NK-92 (cell line): Measurements from ENCODE around the gene MASP1.
"Not testable (repeated sequence)": the region's sequence is repeated elsewhere in the genome, so short reads cannot be mapped to it uniquely, and the experiment has no call there.

ENCODE experiments used
- DNase-seq: peaks from one replicate; lab custom pipeline; 2025; ENCODE audit not compliant: unreplicated experiment; lab: John Stamatoyannopoulos, UW

The MASP1 gene

GRCh38 chr3:187236962-187237361 is 54.6 kb downstream of the MASP1 start:
- no peak for DNase-seq

- no peak for DNase-seq
These were observed 61.5 kb downstream of the MASP1 start for GRCh38 chr3:187230011-187230410.

- DNase-seq, result no peak
These were observed 62.8 kb downstream of the MASP1 start for GRCh38 chr3:187228740-187229139.

- DNase-seq, result no peak
These were observed 63.8 kb downstream of the MASP1 start for GRCh38 chr3:187227658-187228258.

GRCh38 chr3:187223799-187224198 is 67.7 kb downstream of the MASP1 start:
- DNase-seq, result no peak

- DNase-seq, result no peak
These were observed 68.7 kb downstream of the MASP1 start for GRCh38 chr3:187222801-187223200.

- DNase-seq, result no peak
These were observed 76.1 kb downstream of the MASP1 start for GRCh38 chr3:187215460-187215859.

- no peak for DNase-seq
These were observed 77.9 kb downstream of the MASP1 start for GRCh38 chr3:187213616-187214015.

- DNase-seq, result no peak
These were observed 78.8 kb downstream of the MASP1 start for GRCh38 chr3:187212705-187213104.

GRCh38 chr3:187212196-187212545 is 79.4 kb downstream of the MASP1 start:
- no peak for DNase-seq

GRCh38 chr3:187211532-187212195 is 79.9 kb downstream of the MASP1 start:
- DNase-seq, result no peak

GRCh38 chr3:187210545-187211327 is 80.8 kb downstream of the MASP1 start:
- DNase-seq, result no peak

- no peak for DNase-seq
These were observed 81.4 kb downstream of the MASP1 start for GRCh38 chr3:187210091-187210490.

- DNase-seq, result no peak
These were observed 82.0 kb downstream of the MASP1 start for GRCh38 chr3:187209491-187209890.

GRCh38 chr3:187208159-187208558 is 83.4 kb downstream of the MASP1 start:
- no peak for DNase-seq

GRCh38 chr3:187207624-187208023 is 83.9 kb downstream of the MASP1 start:
- DNase-seq, result no peak

GRCh38 chr3:187207062-187207461 is 84.5 kb downstream of the MASP1 start:
- DNase-seq, result no peak

GRCh38 chr3:187205683-187206082 is 85.9 kb downstream of the MASP1 start:
- no peak for DNase-seq

GRCh38 chr3:187199463-187200050 is 92.0 kb downstream of the MASP1 start:
- not testable (repeated sequence) for DNase-seq

- DNase-seq, result no peak
These were observed 93.0 kb downstream of the MASP1 start for GRCh38 chr3:187198490-187198889.

- no peak for DNase-seq
These were observed 94.2 kb downstream of the MASP1 start, which contains the start of gene RTP1 for GRCh38 chr3:187197335-187197649. Gene RTP1 (plus strand): TSS chr3:187197486. CDS start chr3:187197516, 30 bp downstream.
